Loucy (cell line): ENCODE measurements around the gene HMCN1.

Experiments used
- CTCF ChIP-seq: fragments of 200-600 bp; sonication (generic); conservative IDR thresholded peaks from 2 replicates; pipeline ENCODE4 v1.5.1; 2014; ENCODE audit warnings: mild to moderate bottlenecking, antibody characterized with exemption, low read length
- EZH2phosphoT487 ChIP-seq: fragments of 200-600 bp; IDR thresholded peaks from 2 replicates; pipeline ENCODE4 v1.6.1; 2018; ENCODE audit warnings: antibody characterized with exemption, mild to moderate bottlenecking, moderate library complexity, borderline replicate concordance

GRCh38 chr1:186079084-186079684 is 345.0 kb downstream of the HMCN1 start:
- TF ChIP-seq CTCF (no peak), EZH2phosphoT487 (no peak)
